HCT116 (cell line): ENCODE data around the gene MRPS23. TPM values are rescaled to one million over a fixed set of nuclear protein-coding genes. Genes with fewer than 3 reads are reported as not detected.

Experiments used
- ATAC-seq: fragments of 200-7000 bp; cut with Tn5 transposase; 2 replicates; pipeline ENCODE4 v1.9.1; 2020; ENCODE audit warnings: mild to moderate bottlenecking, moderate library complexity
- BruUV-seq: library from RNA; stranded (reverse); fragments of 400-500 nt; replicated peaks from 2 replicates; lab custom pipeline; 2021; lab: Mats Ljungman, UMichigan
- CTCF ChIA-PET: fragments of 300-600 bp; sonication (Branson Sonifier 250); formaldehyde crosslinking; loops from one replicate; lab custom pipeline; 2021; ENCODE audit warnings: antibody characterized with exemption; lab: Charles Lee
- POLR2A ChIA-PET: fragments of 300-600, 350-600 bp; sonication (Branson Sonifier 250); formaldehyde crosslinking; loops from one replicate; lab custom pipeline; 2021; ENCODE audit warnings: antibody characterized with exemption; lab: Charles Lee
- RAD21 ChIA-PET, 2 experiments: fragments of 300-600 bp; sonication (Branson Sonifier 250); formaldehyde crosslinking; loops; one replicate each; lab custom pipeline; 2023; ENCODE audit warnings: low total read pairs in 2 of 2; ENCODE audit not compliant: uncharacterized antibody in 2 of 2, unreplicated experiment in 2 of 2, low non-redundant PET in 1 of 2; lab: Charles Lee
- DNase-seq: peaks from one replicate; pipeline ENCODE4 v3.0.0-alpha.2; 2010; ENCODE audit warnings: low read depth, low spot score
- H2AFZ ChIP-seq: fragments of 200-600 bp; shearing (Covaris generic), sonication (generic); 2 replicates; pipeline ENCODE4 v1.6.1; 2017; ENCODE audit warnings: low read depth, mixed run types, mixed read lengths, antibody characterized with exemption, low read length; ENCODE audit not compliant: poor library complexity, severe bottlenecking
- H3K27ac ChIP-seq: 2 replicates; pipeline ENCODE4 v1.5.1; 2012; ENCODE audit warnings: low read depth, low read length
- H3K27me3 ChIP-seq: fragments of 200-600 bp; sonication (generic); 2 replicates; pipeline ENCODE4 v1.6.1; 2016; ENCODE audit warnings: mixed run types, low read length, mixed read lengths; ENCODE audit not compliant: insufficient read depth
- H3K36me3 ChIP-seq, 2 experiments: fragments of 200-500 bp in 1 of 2; fragments of 200-600 bp in 1 of 2; sonication (Bioruptor generic) in 1 of 2; sonication (generic) in 1 of 2; 2 replicates each; pipeline versions ENCODE4 v1.5.1 to v1.6.1; 2014 to 2016; ENCODE audit warnings: low read length in 2 of 2, inconsistent platforms in 1 of 2, mixed read lengths in 1 of 2, mixed run types in 1 of 2; ENCODE audit not compliant: insufficient read depth in 2 of 2, control insufficient read depth in 1 of 2
- H3K4me1 ChIP-seq, 2 experiments: fragments of 200-600 bp in 1 of 2; sonication (generic) in 1 of 2; 2 replicates each; pipeline versions ENCODE4 v1.5.1 to v1.6.1; 2012 to 2017; ENCODE audit warnings: low read length in 2 of 2, inconsistent platforms in 1 of 2, mild to moderate bottlenecking in 1 of 2, mixed read lengths in 1 of 2, mixed run types in 1 of 2, moderate library complexity in 1 of 2; ENCODE audit not compliant: insufficient read depth in 2 of 2, control insufficient read depth in 1 of 2
- H3K4me2 ChIP-seq: fragments of 200-600 bp; sonication (generic); 2 replicates; pipeline ENCODE4 v1.6.1; 2017; ENCODE audit warnings: mixed run types, low read length, mixed read lengths
- H3K4me3 ChIP-seq, 2 experiments: fragments of 200-600 bp in 1 of 2; sonication (generic) in 1 of 2; replicated peaks in 1 of 2; 2 replicates each; pipeline ENCODE4 v1.5.1; 2011 to 2016; ENCODE audit warnings: low read length in 2 of 2, control low read depth in 1 of 2, low read depth in 1 of 2, mild to moderate bottlenecking in 1 of 2, mixed read lengths in 1 of 2, mixed run types in 1 of 2
- H3K79me2 ChIP-seq: fragments of 200-600 bp; sonication (generic); 2 replicates; pipeline ENCODE4 v1.6.1; 2017; ENCODE audit warnings: mild to moderate bottlenecking, mixed run types, low read length, moderate library complexity, mixed read lengths; ENCODE audit not compliant: insufficient read depth
- H3K9ac ChIP-seq: fragments of 200-600 bp; sonication (generic); 2 replicates; pipeline ENCODE4 v1.6.1; 2016; ENCODE audit warnings: low read length, mixed read lengths
- H3K9me2 ChIP-seq: fragments of 200-600 bp; sonication (generic), shearing (Covaris generic); 2 replicates; pipeline ENCODE4 v1.6.1; 2017; ENCODE audit warnings: mixed run types, mild to moderate bottlenecking, moderate library complexity; ENCODE audit not compliant: insufficient read depth
- H3K9me3 ChIP-seq, 2 experiments: fragments of 200-500 bp in 1 of 2; fragments of 200-600 bp in 1 of 2; sonication (Bioruptor generic) in 1 of 2; sonication (generic) in 1 of 2; 2 replicates each; pipeline ENCODE4 v1.6.1; 2014 to 2017; ENCODE audit warnings: low read length in 2 of 2, mixed read lengths in 2 of 2, inconsistent platforms in 1 of 2, low read depth in 1 of 2, mild to moderate bottlenecking in 1 of 2, mixed run types in 1 of 2, moderate library complexity in 1 of 2; ENCODE audit not compliant: control insufficient read depth in 1 of 2, insufficient read depth in 1 of 2
- H4K20me1 ChIP-seq: fragments of 200-600 bp; sonication (generic), shearing (Covaris generic); 2 replicates; pipeline ENCODE4 v1.6.1; 2017; ENCODE audit warnings: mixed run types, mild to moderate bottlenecking, moderate library complexity; ENCODE audit not compliant: insufficient read depth
- TCF7L2 ChIP-seq: IDR thresholded peaks from 2 replicates; pipeline ENCODE4 v1.7.0; 2011; ENCODE audit warnings: borderline replicate concordance, inconsistent platforms; ENCODE audit not compliant: insufficient read depth, insufficient read length; ENCODE audit errors: extremely low read depth
- YY1 ChIP-seq: IDR thresholded peaks from 2 replicates; pipeline ENCODE4 v1.6.1; 2011; ENCODE audit warnings: low read length, low read depth, moderate library complexity, mild to moderate bottlenecking; ENCODE audit not compliant: insufficient replicate concordance; ENCODE audit errors: extremely low read depth
- ZFX ChIP-seq: fragments of 450-650 bp; IDR thresholded peaks from 2 replicates; pipeline ENCODE4 v1.6.1; 2017
- intact Hi-C: fragments of 100-400 bp; cut with micrococcal nuclease; formaldehyde crosslinking; loops from 2 replicates; pipeline ENCODE4 v1.10.0; 2022
- total RNA-seq: library from RNA; stranded (reverse); gene quantifications from one replicate; pipeline ENCODE4 v1.2.1, GENCODE V29; 2021; ENCODE audit not compliant: unreplicated experiment

MRPS23 gene
- total RNA-seq, 1 experiment from 2014 or later: 109 TPM

- H3K36me3 ChIP-seq: peaks cover 2 to 31% of the 10 kb centered on the region in 2 experiments; a peak in 2 of 4 replicates
- H3K9me3 ChIP-seq: no peaks in the 10 kb centered on the region
- peak overlapping the region in 1 of 2 experiments; percentile 45; a peak in 1 of 4 replicates for H3K4me3 ChIP-seq
- H3K27me3 ChIP-seq: no peaks in the 10 kb centered on the region
- no peak overlapping the region for H2AFZ ChIP-seq
- DNase-seq: no peak
- intact Hi-C loops: loop anchor here (5.0 kb wide), 1 partner anchor 111 kb away; the partner anchor contains the start of gene VEZF1
- TF ChIP-seq TCF7L2 (peak; percentile 87), YY1 (no peak), ZFX (peak; percentile 21; the same call in 1 of the 2 replicates)
- TF ChIP-seq, all 23 proteins: peak for 2
- CTCF ChIA-PET: interaction anchor here (0.8 to 4.3 kb wide), 12 partner anchors 14 to 296 kb away, joined by 3 to 28 read pairs (median 5); no protein-coding TSS in a partner anchor
- peak; percentile 10 for ATAC-seq
- Histone ChIP-seq H4K20me1 (no peaks in the 10 kb centered on the region), H3K9ac (peak overlapping the region; percentile 72), H3K4me2 (peak overlapping the region; percentile 86), H3K79me2 (peaks cover 4% of the 10 kb centered on the region; the same call in 1 of the 2 replicates), H3K9me2 (no peaks in the 10 kb centered on the region), H3K4me1 (peaks cover 78 to 98% of the 10 kb centered on the region in 2 experiments), H3K27ac (peak overlapping the region; percentile 68)
- RAD21 ChIA-PET: interaction anchor here (1.0 to 1.9 kb wide), 7 partner anchors 15 to 73 kb away, joined by 3 to 10 read pairs (median 4); no protein-coding TSS in a partner anchor
- POLR2A ChIA-PET: interaction anchor here (0.6 to 1.9 kb wide), 5 partner anchors 8 to 77 kb away, joined by 3 to 5 read pairs (median 3); no protein-coding TSS in a partner anchor
- no TSS peak for BruUV-seq
Measured at GRCh38 chr17:57876023-57876865, 26.4 kb upstream of the MRPS23 start.
